Measurements from ENCODE around the gene IL17C.

DNA sequence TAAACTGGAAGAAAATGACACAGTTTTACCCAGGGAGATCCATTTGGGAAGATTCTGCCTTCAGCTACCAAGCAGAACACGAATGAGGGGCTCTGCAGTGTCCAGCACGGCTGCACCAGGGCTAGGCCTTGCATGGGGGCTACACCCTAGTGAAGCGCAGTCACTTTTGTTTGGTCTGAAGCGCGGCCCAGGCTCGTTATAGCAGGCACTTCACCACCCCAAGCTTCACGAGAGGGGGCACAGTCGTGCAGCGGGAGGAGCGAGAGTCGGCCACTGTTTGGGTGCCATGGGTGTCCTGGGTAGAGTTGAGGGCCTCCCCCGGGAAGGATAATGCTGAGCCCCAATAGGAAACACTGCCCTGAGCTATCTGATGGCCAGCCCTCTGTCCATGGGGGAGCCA lies 21.6 kb upstream of the IL17C start:
- TF ChIP-seq TAF1 (IDR thresholded peaks at IDR 0.05; ENCODE audit: low read depth) (no peak), POLR2AphosphoS5 (IDR thresholded peaks at IDR 0.05) (no peak), EP300 (conservative IDR thresholded peaks at IDR 0.05; ENCODE audit: poor library complexity, severe bottlenecking) (no peak), EZH2 (IDR thresholded peaks at IDR 0.05; ENCODE audit: borderline replicate concordance, insufficient read depth, low read length, poor library complexity, severe bottlenecking) (no peak)
- TF ChIP-seq, protein P1, sequence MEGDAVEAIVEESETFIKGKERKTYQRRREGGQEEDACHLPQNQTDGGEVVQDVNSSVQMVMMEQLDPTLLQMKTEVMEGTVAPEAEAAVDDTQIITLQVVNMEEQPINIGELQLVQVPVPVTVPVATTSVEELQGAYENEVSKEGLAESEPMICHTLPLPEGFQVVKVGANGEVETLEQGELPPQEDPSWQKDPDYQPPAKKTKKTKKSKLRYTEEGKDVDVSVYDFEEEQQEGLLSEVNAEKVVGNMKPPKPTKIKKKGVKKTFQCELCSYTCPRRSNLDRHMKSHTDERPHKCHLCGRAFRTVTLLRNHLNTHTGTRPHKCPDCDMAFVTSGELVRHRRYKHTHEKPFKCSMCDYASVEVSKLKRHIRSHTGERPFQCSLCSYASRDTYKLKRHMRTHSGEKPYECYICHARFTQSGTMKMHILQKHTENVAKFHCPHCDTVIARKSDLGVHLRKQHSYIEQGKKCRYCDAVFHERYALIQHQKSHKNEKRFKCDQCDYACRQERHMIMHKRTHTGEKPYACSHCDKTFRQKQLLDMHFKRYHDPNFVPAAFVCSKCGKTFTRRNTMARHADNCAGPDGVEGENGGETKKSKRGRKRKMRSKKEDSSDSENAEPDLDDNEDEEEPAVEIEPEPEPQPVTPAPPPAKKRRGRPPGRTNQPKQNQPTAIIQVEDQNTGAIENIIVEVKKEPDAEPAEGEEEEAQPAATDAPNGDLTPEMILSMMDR (IDR thresholded peaks at IDR 0.05; ENCODE audit: poor library complexity, severe bottlenecking), result no peak

All from neural cell (in vitro differentiated cells).